NCI-H2081 (cell line): Measurements from ENCODE around the gene SLC16A6.
A peak's percentile ranks its signal among the peaks of the same experiment; 100 is the strongest.
"Not testable (repeated sequence)": the region's sequence is repeated elsewhere in the genome, so short reads cannot be mapped to it uniquely, and the experiment has no call there.

Source experiments
- DNase-seq, 2 experiments: peaks; one replicate each; lab custom pipeline; 2025; lab: John Stamatoyannopoulos, UW

Gene SLC16A6

DNA sequence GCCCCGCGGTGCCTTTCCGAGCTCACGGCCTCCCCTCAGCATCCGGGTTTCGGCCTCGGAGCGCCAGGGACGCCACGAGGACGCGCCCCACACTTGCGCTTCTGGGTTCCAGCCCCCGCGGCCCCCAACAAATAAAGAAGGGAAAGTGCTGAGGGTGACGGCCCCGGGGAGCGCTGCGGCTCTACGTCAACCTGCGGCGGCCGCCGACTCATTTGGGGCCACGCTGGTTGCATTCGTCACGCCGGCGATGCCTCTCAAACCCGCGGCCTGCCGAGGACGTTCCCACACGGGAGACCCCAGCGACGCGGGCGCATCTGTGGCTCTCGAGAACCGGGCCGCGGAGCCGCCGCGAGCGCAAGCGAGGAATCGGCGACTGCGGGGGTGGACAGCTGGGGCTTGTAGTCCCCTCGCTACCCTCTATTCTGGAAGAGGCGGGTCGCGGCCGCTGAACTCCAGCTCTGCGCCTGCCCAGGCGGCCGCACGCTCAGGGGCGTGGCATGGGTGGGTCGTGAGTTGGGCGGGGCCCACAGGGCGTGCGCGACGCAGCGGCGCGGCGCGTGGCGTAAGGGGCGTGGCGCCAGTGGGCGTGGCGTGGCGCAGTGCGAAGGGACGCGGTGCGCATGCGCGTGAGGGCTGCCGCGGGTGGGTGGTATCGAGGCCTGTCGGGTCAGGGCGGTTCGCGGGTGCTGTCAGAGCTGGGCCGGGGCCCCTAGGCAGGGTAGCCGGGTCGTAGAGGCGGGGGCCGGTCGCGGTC is 43.3 kb downstream of the SLC16A6 start, which contains the start of gene AMZ2:
AMZ2 (plus strand) TSS at position 599 of the 754 bp plus-strand sequence. CDS start 2,145 bp downstream, outside the sequence.
- DNase-seq = peak; percentile 95

DNA sequence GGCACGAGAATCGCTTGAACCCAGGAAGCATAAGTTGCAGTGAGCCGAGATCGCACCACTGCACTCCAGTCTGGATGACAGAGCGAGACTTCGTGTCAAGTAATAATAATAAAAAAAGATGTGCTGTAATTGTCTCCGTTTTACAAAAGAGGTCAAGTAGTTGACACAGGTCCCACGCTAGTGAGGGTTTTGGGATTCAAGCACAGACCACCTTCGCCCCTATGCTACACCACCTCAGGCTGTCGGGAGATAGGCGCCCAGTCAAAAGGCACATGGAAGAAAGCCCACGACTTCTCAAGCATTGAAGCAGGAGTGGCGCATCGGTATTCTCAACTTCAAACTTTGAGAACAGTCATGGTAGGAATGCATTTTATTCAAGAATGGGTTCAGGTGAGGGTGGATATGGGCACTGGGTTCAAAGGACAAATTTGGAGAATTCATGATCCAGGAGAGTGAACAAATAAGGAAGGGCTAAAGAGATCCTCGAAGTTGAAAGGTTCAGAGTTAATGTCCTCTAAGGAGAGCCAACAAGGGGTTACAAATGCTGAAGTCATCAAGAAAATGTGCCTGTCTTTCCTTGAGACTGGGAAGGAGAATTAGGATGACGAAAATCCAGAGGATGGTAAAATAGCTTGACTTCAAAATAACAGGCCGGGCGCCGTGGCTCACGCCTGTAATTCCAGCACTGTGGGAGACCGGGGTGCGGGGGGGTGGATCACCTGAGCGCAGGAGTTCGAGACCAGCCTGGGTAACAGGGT is 44.5 kb downstream of the SLC16A6 start:
- no peak for DNase-seq

DNA sequence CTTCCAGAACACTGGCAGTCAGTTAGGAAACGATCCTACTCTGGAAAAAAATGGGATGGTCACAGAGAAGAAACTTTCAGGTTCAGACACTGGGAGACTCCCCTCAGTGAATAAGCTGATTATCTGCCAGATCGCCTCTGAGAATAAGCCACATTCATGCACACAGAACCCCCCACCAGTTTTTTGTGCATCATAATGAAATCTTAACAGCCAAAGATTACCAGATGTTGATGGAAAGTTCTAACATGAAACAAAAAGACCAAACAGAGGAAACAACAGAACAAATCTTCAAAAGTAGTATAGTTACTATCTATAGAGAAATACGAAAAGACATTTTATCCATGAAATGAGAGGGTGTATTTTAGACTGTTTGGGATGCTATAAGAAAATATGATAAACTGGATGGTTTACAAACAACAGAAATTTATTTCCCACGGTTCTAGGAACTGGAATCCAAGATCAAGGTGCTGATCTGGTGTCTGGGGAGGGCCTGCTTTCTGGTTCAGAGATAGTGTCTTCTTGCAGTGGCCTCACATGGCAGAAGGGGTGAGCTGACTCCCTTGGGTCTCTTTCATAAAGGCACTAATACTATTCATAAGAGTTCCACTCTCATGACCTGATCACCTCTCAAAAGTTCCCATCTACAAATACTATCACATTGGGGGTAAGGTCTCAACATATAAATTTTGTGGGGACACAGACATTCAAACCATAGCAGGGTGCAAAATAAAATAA is 51.1 kb downstream of the SLC16A6 start:
- no peak for DNase-seq

DNA sequence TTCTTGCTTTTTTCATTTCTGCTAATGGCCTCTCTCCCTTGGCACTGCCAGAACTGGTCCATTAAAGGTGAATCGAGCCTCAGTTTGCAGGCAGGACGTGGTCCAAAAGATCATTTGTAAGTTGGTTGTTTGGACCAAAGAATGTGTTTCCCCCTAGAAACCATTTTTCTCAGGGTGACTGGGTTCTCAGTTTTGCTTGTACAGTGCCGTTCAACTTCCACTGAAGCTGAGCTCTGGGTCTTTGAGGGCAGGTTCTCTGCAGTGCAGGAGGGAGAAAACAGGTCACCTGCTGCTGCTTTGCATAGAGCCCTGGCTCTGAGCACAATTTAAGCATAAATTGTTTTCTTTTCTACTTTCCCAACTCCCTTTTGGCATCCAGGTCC is 52.1 kb downstream of the SLC16A6 start:
- DNase-seq = no peak

DNA sequence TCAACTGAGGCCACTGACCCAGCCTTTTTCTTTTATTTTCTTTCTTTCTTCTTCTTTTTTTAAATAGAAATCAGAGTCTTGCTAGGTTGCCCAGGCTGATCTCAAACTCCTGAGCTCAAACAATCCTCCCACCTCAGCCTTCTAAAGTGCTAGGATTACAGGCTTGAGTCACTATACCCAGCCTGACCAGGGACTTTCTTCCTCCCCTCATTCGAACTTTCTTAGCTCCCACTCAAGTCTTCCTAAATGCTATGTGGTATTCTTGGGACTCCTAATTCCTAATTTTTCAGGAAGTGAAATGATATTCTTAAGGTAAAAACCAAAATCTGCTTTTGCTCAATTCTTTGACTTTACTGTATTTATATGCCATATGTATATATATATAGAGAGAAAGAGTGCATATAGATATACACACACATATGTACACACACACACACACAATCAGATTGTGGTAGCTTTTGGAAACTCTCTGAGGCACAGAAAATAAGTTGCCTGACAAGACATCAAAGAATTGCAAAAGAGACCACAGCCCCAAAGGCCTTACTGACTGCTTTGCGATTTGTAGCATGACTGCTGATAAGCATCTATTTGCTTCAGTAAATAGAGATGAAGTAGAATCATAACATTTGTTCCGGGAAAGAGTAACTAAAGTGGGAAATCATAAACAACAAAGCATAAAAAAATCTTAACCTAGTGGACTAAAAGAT is 52.6 kb downstream of the SLC16A6 start:
- DNase-seq = no peak

GRCh38 chr17:68237369-68238163 is 53.4 kb downstream of the SLC16A6 start:
- DNase-seq = not testable (repeated sequence)

GRCh38 chr17:68235336-68235791 is 55.6 kb downstream of the SLC16A6 start:
- DNase-seq = not testable (repeated sequence)

GRCh38 chr17:68234726-68235335 is 56.1 kb downstream of the SLC16A6 start:
- DNase-seq = not testable (repeated sequence)

DNA sequence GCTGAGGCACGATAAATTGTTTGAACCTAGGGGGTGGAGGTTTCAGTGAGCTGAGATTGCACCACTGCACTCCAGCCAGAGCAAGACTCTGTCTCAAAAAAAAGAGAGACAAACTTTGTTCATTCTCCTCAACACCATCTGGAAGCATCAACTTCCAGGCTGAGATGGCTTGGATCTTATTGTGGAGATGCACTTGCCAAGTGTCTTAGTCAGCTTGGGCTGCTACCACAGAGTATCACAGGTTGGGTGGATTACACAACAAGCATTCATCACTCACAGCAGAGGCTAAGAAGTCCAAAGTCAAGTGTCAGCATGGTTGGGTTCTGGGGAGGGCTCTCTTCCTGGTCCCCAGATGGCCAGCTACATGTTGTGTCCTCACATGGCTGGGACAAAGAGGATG is 58.2 kb downstream of the SLC16A6 start:
- DNase-seq = not testable (repeated sequence)

DNA sequence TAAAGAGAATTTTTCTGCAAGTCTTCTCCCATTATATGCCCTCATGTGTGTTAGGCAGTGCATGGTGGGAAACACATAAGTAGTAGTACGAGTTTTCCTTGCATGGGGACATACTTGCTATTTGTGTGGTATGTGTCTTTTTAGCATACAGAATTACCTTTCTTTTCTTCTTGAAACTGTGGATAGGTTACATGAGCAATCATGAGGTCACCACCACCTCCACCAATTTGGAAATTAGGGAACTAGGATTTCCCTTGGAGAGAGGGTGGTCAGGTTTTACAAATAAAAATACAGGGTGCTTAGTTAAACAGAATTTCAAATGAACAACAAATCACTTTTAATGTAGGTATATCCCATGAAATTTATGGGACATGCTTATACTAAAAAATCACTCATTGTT is 59.4 kb downstream of the SLC16A6 start:
- DNase-seq = no peak

GRCh38 chr17:68231131-68231530 is 59.8 kb downstream of the SLC16A6 start:
- not testable (repeated sequence) for DNase-seq

DNA sequence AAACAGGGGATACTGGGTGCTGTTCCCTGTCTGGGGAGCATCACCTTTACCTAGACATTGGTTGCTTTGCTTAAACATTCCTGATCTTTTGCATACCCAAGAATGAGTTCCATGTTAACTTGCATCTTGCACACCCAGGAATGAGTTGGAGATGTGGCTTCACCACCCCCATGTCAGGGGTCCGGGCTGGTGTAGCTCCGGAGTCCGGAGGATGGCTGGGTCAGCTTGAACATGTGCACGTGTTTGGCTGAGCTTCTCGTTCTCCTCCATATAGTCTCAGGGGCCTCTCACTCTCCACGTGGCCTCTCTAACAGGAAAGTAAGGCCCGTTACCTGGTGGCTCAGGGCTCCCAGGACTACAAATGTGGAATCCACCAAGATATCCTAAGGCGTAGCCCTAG is 61.3 kb downstream of the SLC16A6 start:
- no peak for DNase-seq

- no peak for DNase-seq
These were observed 61.9 kb downstream of the SLC16A6 start for GRCh38 chr17:68228817-68229570.

GRCh38 chr17:68228039-68228680 is 62.8 kb downstream of the SLC16A6 start:
- not testable (repeated sequence) for DNase-seq

GRCh38 chr17:68225055-68225454 is 65.9 kb downstream of the SLC16A6 start:
- not testable (repeated sequence) for DNase-seq

DNA sequence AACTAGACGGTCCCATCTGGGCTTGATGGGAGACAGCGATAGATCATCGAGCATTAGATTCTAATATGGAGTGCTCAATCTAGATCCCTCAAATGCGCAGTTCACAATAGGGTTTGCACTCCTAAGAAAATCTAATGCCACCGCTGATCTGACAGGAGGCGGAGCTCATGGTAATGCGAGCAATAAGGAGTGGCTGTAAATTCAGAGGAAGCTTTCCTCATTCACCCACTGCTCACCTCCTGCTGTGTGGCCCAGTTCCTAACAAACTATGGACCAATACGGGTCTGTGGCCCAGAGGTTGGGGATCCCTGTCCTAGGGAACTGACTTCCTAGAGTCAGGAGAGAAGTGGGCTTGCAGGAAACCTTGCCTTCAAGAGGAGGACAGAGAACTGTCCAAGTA is 68.3 kb downstream of the SLC16A6 start:
- no peak for DNase-seq

- no peak for DNase-seq
These were observed 69.1 kb downstream of the SLC16A6 start for GRCh38 chr17:68221786-68222185.

- not testable (repeated sequence) for DNase-seq
These were observed 70.1 kb downstream of the SLC16A6 start for GRCh38 chr17:68220786-68221185.

GRCh38 chr17:68220186-68220585 is 70.7 kb downstream of the SLC16A6 start:
- not testable (repeated sequence) for DNase-seq
